GM20431 (cell line): Measurements from ENCODE around the gene RALGAPA2.
"Not testable (repeated sequence)": the region's sequence is repeated elsewhere in the genome, so short reads cannot be mapped to it uniquely, and the experiment has no call there.

Source experiments
- in situ Hi-C: fragments of 300-500 bp; cut with MseI, MboI; formaldehyde crosslinking; loops from one replicate; pipeline ENCODE4 v1.15.0; 2020; ENCODE audit warnings: low sequenced_read_pairs; ENCODE audit not compliant: unreplicated experiment

The RALGAPA2 gene

GRCh38 chr20:20555838-20556237, 156.6 kb downstream of the RALGAPA2 start:
- in situ Hi-C loops: loop anchor here (25.0 kb wide), 2 partner anchors 194 to 469 kb away; partner anchors contain the start of gene INSM1

- in situ Hi-C loops: loop anchor here (25.0 kb wide), 2 partner anchors 193 to 468 kb away; partner anchors contain the start of gene INSM1
These were observed 157.5 kb downstream of the RALGAPA2 start for GRCh38 chr20:20554951-20555350.

GRCh38 chr20:20553541-20553940, 158.9 kb downstream of the RALGAPA2 start:
- in situ Hi-C loops: loop anchor here (25.0 kb wide), 2 partner anchors 191 to 466 kb away; partner anchors contain the start of gene INSM1

GRCh38 chr20:20552076-20552475, 160.4 kb downstream of the RALGAPA2 start:
- in situ Hi-C loops: loop anchor here (25.0 kb wide), 2 partner anchors 190 to 465 kb away; partner anchors contain the start of gene INSM1

GRCh38 chr20:20551409-20551808, 161.0 kb downstream of the RALGAPA2 start:
- in situ Hi-C loops: loop anchor here (25.0 kb wide), 2 partner anchors 189 to 464 kb away; partner anchors contain the start of gene INSM1

- in situ Hi-C loops: loop anchor here (25.0 kb wide), 2 partner anchors 187 to 462 kb away; partner anchors contain the start of gene INSM1
These were observed 162.7 kb downstream of the RALGAPA2 start for GRCh38 chr20:20549704-20550103.

GRCh38 chr20:20549267-20549612, 163.2 kb downstream of the RALGAPA2 start:
- in situ Hi-C loops: no loop called here

- in situ Hi-C loops: no loop called here
These were observed 163.7 kb downstream of the RALGAPA2 start for GRCh38 chr20:20548527-20549266.

- in situ Hi-C loops: no loop called here
These were observed 164.6 kb downstream of the RALGAPA2 start for GRCh38 chr20:20547876-20548266.

GRCh38 chr20:20547221-20547875, 165.1 kb downstream of the RALGAPA2 start:
- in situ Hi-C loops: no loop called here

GRCh38 chr20:20546402-20546801, 166.0 kb downstream of the RALGAPA2 start:
- in situ Hi-C loops: no loop called here

GRCh38 chr20:20543348-20543747, 169.1 kb downstream of the RALGAPA2 start:
- in situ Hi-C loops: not testable (repeated sequence)

GRCh38 chr20:20536240-20536933, 176.1 kb downstream of the RALGAPA2 start:
- in situ Hi-C loops: no loop called here

- in situ Hi-C loops: no loop called here
These were observed 177.4 kb downstream of the RALGAPA2 start for GRCh38 chr20:20535051-20535450.

- in situ Hi-C loops: no loop called here
These were observed 181.2 kb downstream of the RALGAPA2 start for GRCh38 chr20:20531283-20531682.

GRCh38 chr20:20530428-20531151, 181.9 kb downstream of the RALGAPA2 start:
- in situ Hi-C loops: no loop called here

GRCh38 chr20:20529597-20529996, 182.8 kb downstream of the RALGAPA2 start:
- in situ Hi-C loops: no loop called here

- in situ Hi-C loops: no loop called here
These were observed 183.6 kb downstream of the RALGAPA2 start for GRCh38 chr20:20528861-20529260.

GRCh38 chr20:20527661-20528060, 184.8 kb downstream of the RALGAPA2 start:
- in situ Hi-C loops: no loop called here

GRCh38 chr20:20525756-20526155, 186.7 kb downstream of the RALGAPA2 start:
- in situ Hi-C loops: no loop called here
